Caco-2 (cell line): ENCODE measurements around the gene AMIGO2. TPM values are rescaled to one million over a fixed set of nuclear protein-coding genes. Genes with fewer than 3 reads are reported as not detected.
"Not testable (repeated sequence)": the region's sequence is repeated elsewhere in the genome, so short reads cannot be mapped to it uniquely, and the experiment has no call there.

Source experiments
- BruUV-seq: library from RNA; stranded (reverse); fragments of 400-500 nt; replicated peaks from 2 replicates; lab custom pipeline; 2021; lab: Mats Ljungman, UMichigan
- CTCF ChIA-PET: fragments of 300-600 bp; sonication (Branson Sonifier 250); formaldehyde crosslinking; loops from one replicate; lab custom pipeline; 2022; ENCODE audit warnings: antibody characterized with exemption; lab: Charles Lee
- POLR2A ChIA-PET: fragments of 300-600 bp; sonication (Branson Sonifier 250); formaldehyde crosslinking; loops from one replicate; lab custom pipeline; 2022; ENCODE audit warnings: antibody characterized with exemption; lab: Charles Lee
- DNase-seq, 2 experiments: peaks; one replicate each; pipeline versions ENCODE4 v3.0.0 to v3.0.0-alpha.2; 2020 to 2022
- H3K27me3 ChIP-seq: replicated peaks from 2 replicates; pipeline ENCODE4 v1.6.0; 2011; ENCODE audit warnings: low read length; ENCODE audit not compliant: control insufficient read depth, insufficient read depth
- H3K36me3 ChIP-seq: 2 replicates; pipeline ENCODE4 v1.5.1; 2011; ENCODE audit warnings: low read length; ENCODE audit not compliant: control insufficient read depth, insufficient read depth
- H3K4me1 ChIP-seq: fragments of 250-450 bp; sonication (Bioruptor Pico); 2 replicates; pipeline ENCODE4 v1.5.1; 2020; ENCODE audit warnings: mild to moderate bottlenecking
- H3K4me3 ChIP-seq: 2 replicates; pipeline ENCODE4 v1.5.1; 2011; ENCODE audit warnings: low read depth, mild to moderate bottlenecking, control low read depth, low read length
- H3K9me3 ChIP-seq: fragments of 250-450 bp; sonication (Bioruptor Pico); 2 replicates; pipeline ENCODE4 v1.5.1; 2020; ENCODE audit warnings: mild to moderate bottlenecking, moderate library complexity
- H3K27ac Mint-ChIP-seq: one replicate; pipeline ENCODE4 v1.8.0; 2022; ENCODE audit warnings: mixed read lengths; ENCODE audit not compliant: unreplicated experiment
- H3K27me3 Mint-ChIP-seq: one replicate; pipeline ENCODE4 v1.8.0; 2022; ENCODE audit warnings: mixed read lengths; ENCODE audit not compliant: insufficient read depth, unreplicated experiment
- H3K36me3 Mint-ChIP-seq: one replicate; pipeline ENCODE4 v1.8.0; 2022; ENCODE audit warnings: mild to moderate bottlenecking, mixed read lengths; ENCODE audit not compliant: insufficient read depth, unreplicated experiment
- H3K4me1 Mint-ChIP-seq: one replicate; pipeline ENCODE4 v1.8.0; 2022; ENCODE audit warnings: low read depth, mixed read lengths; ENCODE audit not compliant: unreplicated experiment
- H3K4me3 Mint-ChIP-seq: one replicate; pipeline ENCODE4 v1.8.0; 2022; ENCODE audit warnings: mild to moderate bottlenecking, moderate library complexity, mixed read lengths; ENCODE audit not compliant: unreplicated experiment
- H3K9me3 Mint-ChIP-seq: one replicate; pipeline ENCODE4 v1.8.0; 2022; ENCODE audit warnings: mixed read lengths; ENCODE audit not compliant: unreplicated experiment
- intact Hi-C: fragments of 100-400 bp; cut with micrococcal nuclease; formaldehyde crosslinking; loops from one replicate; pipeline ENCODE4 v1.10.0; 2022; ENCODE audit not compliant: unreplicated experiment
- total RNA-seq: library from RNA; stranded (reverse); gene quantifications from 2 replicates; pipeline ENCODE4 v1.2.3, GENCODE V29; 2022
- TF ChIP-seq, protein P1 (sequence below), 2 experiments: fragments of 200-600 bp in 1 of 2; IDR thresholded peaks; 1 replicate in 1 of 2; 2 replicates in 1 of 2; pipeline versions ENCODE4 v1.5.1 to v1.8.0; 2011 to 2022; ENCODE audit warnings: antibody characterized with exemption in 1 of 2, control low read depth in 1 of 2, inconsistent platforms in 1 of 2, low read depth in 1 of 2, low read length in 1 of 2, mild to moderate bottlenecking in 1 of 2, moderate library complexity in 1 of 2; ENCODE audit not compliant: insufficient read depth in 1 of 2, severe bottlenecking in 1 of 2, unreplicated experiment in 1 of 2

Gene AMIGO2
- total RNA-seq, 1 experiment from 2014 or later: 1.6 TPM

DNA sequence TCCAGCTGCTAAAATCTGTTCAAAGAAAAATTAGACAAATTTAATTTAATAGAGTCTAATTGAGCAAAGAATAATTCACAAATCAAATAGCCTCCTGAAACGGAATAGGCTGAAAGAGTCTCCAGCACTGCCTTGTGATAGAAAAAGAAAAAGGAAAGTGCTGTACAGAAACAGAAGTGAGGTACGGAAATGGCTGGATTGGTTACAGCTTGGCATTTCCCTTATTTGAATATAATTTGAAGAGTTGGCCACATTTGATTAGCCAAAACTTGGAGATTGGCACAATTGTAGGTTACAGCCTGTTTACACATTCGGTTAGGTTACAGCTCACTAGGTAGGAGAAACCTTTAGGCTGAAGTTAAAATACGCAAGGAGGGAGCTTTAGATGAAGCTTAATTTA lies 25.1 kb downstream of the AMIGO2 start:
- ChIA-PET POLR2A (no interaction called here), CTCF (no interaction called here)
- Mint-ChIP-seq H3K9me3 (peaks cover 38% of the 10 kb centered on the region), H3K27ac (no peak overlapping the region), H3K27me3 (no peaks in the 10 kb centered on the region), H3K36me3 (no peaks in the 10 kb centered on the region), H3K4me3 (no peak overlapping the region), H3K4me1 (no peaks in the 10 kb centered on the region)
- BruUV-seq: no TSS peak
- no peaks in the 10 kb centered on the region for H3K36me3 ChIP-seq
- H3K4me1 ChIP-seq: no peaks in the 10 kb centered on the region
- peaks cover 18% of the 10 kb centered on the region for H3K9me3 ChIP-seq
- no peak for DNase-seq
- TF ChIP-seq, protein P1, sequence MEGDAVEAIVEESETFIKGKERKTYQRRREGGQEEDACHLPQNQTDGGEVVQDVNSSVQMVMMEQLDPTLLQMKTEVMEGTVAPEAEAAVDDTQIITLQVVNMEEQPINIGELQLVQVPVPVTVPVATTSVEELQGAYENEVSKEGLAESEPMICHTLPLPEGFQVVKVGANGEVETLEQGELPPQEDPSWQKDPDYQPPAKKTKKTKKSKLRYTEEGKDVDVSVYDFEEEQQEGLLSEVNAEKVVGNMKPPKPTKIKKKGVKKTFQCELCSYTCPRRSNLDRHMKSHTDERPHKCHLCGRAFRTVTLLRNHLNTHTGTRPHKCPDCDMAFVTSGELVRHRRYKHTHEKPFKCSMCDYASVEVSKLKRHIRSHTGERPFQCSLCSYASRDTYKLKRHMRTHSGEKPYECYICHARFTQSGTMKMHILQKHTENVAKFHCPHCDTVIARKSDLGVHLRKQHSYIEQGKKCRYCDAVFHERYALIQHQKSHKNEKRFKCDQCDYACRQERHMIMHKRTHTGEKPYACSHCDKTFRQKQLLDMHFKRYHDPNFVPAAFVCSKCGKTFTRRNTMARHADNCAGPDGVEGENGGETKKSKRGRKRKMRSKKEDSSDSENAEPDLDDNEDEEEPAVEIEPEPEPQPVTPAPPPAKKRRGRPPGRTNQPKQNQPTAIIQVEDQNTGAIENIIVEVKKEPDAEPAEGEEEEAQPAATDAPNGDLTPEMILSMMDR (IDR thresholded peaks at IDR 0.05; ENCODE audit: insufficient read depth in 1 of 2, low read depth in 1 of 2, low read length in 1 of 2, severe bottlenecking in 1 of 2, unreplicated experiment in 1 of 2): no peak
- H3K27me3 ChIP-seq: no peaks in the 10 kb centered on the region
- intact Hi-C loops: no loop called here
- H3K4me3 ChIP-seq: no peak overlapping the region

DNA sequence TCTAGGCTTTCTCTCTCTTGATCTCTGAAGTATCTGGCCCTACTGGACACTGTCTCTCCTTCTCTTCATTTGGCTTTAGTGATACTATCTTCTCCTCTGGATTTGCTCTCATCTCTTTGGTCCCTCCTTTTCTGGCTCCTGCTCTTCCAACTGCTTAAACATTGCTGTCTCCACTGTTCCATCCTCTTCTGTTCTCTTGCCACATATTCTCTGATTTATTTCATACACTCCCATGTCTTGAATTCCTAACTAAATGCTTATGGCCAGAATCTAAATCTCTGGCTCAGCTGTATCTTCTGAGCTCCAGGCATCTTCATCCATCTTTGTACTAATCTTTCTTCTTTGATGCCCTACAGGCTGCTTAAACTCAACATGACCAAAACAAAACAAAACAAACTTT lies 25.8 kb downstream of the AMIGO2 start:
- Histone ChIP-seq H3K27me3 (no peaks in the 10 kb centered on the region), H3K9me3 (peaks cover 22% of the 10 kb centered on the region), H3K4me1 (no peaks in the 10 kb centered on the region), H3K4me3 (no peak overlapping the region), H3K36me3 (no peaks in the 10 kb centered on the region)
- no peak overlapping the region for H3K4me3 Mint-ChIP-seq
- no peak for DNase-seq
- no peak overlapping the region for H3K27ac Mint-ChIP-seq
- CTCF ChIA-PET: no interaction called here
- TF ChIP-seq, protein P1 (IDR thresholded peaks at IDR 0.05; ENCODE audit: insufficient read depth in 1 of 2, low read depth in 1 of 2, low read length in 1 of 2, severe bottlenecking in 1 of 2, unreplicated experiment in 1 of 2): no peak
- intact Hi-C loops: no loop called here
- no TSS peak for BruUV-seq
- peaks cover 33% of the 10 kb centered on the region for H3K9me3 Mint-ChIP-seq
- POLR2A ChIA-PET: no interaction called here
- H3K36me3 Mint-ChIP-seq: no peaks in the 10 kb centered on the region
- no peaks in the 10 kb centered on the region for H3K27me3 Mint-ChIP-seq
- H3K4me1 Mint-ChIP-seq: no peaks in the 10 kb centered on the region

DNA sequence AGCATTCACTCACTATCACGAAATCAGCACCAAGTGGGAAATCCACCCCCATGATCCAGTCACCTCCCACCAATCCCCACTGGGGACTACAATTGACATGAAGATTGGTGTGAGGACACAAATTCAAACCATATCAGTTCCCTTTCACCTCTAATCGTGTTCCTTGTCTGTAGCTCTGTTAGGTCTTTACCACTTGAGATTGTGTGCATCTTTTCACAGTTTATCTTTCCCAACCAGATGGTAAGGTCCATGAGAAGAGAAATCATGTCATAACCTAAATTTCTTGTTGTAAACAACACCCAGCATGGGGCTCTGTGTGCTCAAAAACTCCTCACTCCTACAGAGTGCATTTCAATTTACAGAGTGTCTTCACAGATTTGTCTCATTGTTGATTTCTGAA lies 27.5 kb downstream of the AMIGO2 start:
- H3K4me3 ChIP-seq: no peak overlapping the region
- no peaks in the 10 kb centered on the region for H3K36me3 ChIP-seq
- peaks cover 22% of the 10 kb centered on the region for H3K9me3 ChIP-seq
- no peaks in the 10 kb centered on the region for H3K27me3 ChIP-seq
- POLR2A ChIA-PET: no interaction called here
- Mint-ChIP-seq H3K27me3 (no peaks in the 10 kb centered on the region), H3K4me1 (no peaks in the 10 kb centered on the region), H3K9me3 (peaks cover 25% of the 10 kb centered on the region), H3K27ac (no peak overlapping the region), H3K36me3 (no peaks in the 10 kb centered on the region), H3K4me3 (no peak overlapping the region)
- intact Hi-C loops: no loop called here
- no peaks in the 10 kb centered on the region for H3K4me1 ChIP-seq
- CTCF ChIA-PET: no interaction called here
- DNase-seq: no peak
- BruUV-seq: no TSS peak
- TF ChIP-seq, protein P1 (IDR thresholded peaks at IDR 0.05; ENCODE audit: insufficient read depth in 1 of 2, low read depth in 1 of 2, low read length in 1 of 2, severe bottlenecking in 1 of 2, unreplicated experiment in 1 of 2): no peak

DNA sequence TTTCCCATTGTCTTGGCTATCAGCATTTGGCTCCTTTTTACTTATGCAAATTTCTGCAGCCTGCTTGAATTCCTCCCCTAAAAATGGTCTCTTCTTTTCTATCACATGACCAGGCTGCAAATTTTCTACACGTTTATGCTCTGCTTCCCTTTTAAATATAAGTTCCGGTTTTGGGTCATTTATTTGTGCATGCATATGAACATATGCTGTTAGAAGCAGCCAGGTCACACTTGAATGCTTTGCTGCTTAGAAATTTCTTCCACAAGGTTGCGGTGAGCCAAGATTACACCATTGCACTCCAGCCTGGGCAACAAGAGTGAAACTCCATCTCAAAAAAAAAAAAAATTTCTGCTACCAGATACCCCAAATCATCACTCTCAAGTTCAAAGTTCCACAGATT lies 28.5 kb downstream of the AMIGO2 start:
- POLR2A ChIA-PET, H3K4me1 Mint-ChIP-seq, H3K27me3 Mint-ChIP-seq, CTCF ChIA-PET, H3K27me3 ChIP-seq, H3K4me3 Mint-ChIP-seq, intact Hi-C loops, H3K36me3 Mint-ChIP-seq, DNase-seq, H3K4me3 ChIP-seq, BruUV-seq, H3K4me1 ChIP-seq, H3K36me3 ChIP-seq, H3K27ac Mint-ChIP-seq: not testable (repeated sequence)
- H3K9me3 ChIP-seq: peaks cover 22% of the 10 kb centered on the region
- H3K9me3 Mint-ChIP-seq: peaks cover 19% of the 10 kb centered on the region
